Measurements from ENCODE around the gene HIGD1B. TPM values are rescaled to one million over a fixed set of nuclear protein-coding genes. Genes with fewer than 3 reads are reported as not detected.

The HIGD1B gene
- polyA plus RNA-seq, 1 experiment = not detected

- no peak overlapping the region for H3K27ac ChIP-seq (ENCODE audit: low read depth, low read length)
- TF ChIP-seq CTCF (IDR thresholded peaks at IDR 0.05; ENCODE audit: low read depth, low read length) = no peak
- ChIA-PET CTCF (interaction anchor here (2.3 to 3.7 kb wide), 3 partner anchors 13 to 105 kb away, joined by 12 to 62 read pairs (median 27); no protein-coding TSS in a partner anchor), POLR2A (no interaction called here)
- DNase-seq (ENCODE audit: low read depth, low spot score) = no peak
- no peaks in the 10 kb centered on the region for H3K27me3 ChIP-seq (ENCODE audit: control insufficient read depth, insufficient read depth, low read length)
- H3K4me3 ChIP-seq (ENCODE audit: low read depth, low read length) = no peak overlapping the region
- no peaks in the 10 kb centered on the region for H3K9me3 ChIP-seq (ENCODE audit: control insufficient read depth, insufficient read depth, low read length)
Measured at GRCh38 chr17:44880062-44880461, 32.4 kb downstream of the HIGD1B start.

GRCh38 chr17:44881145-44881544, 33.5 kb downstream of the HIGD1B start:
- no peaks in the 10 kb centered on the region for H3K9me3 ChIP-seq (ENCODE audit: control insufficient read depth, insufficient read depth, low read length)
- ChIA-PET CTCF (interaction anchor here (0.9 to 2.3 kb wide), 10 partner anchors 13 to 254 kb away, joined by 3 to 12 read pairs (median 6); partner anchors contain the start of gene ACBD4), POLR2A (no interaction called here)
- H3K27me3 ChIP-seq (ENCODE audit: control insufficient read depth, insufficient read depth, low read length) = no peaks in the 10 kb centered on the region
- TF ChIP-seq CTCF (IDR thresholded peaks at IDR 0.05; ENCODE audit: low read depth, low read length) = no peak
- no peak for DNase-seq (ENCODE audit: low read depth, low spot score)
- H3K27ac ChIP-seq (ENCODE audit: low read depth, low read length) = no peak overlapping the region
- H3K4me3 ChIP-seq (ENCODE audit: low read depth, low read length) = no peak overlapping the region

- no peak for DNase-seq (ENCODE audit: low read depth, low spot score)
- Histone ChIP-seq H3K27me3 (ENCODE audit: control insufficient read depth, insufficient read depth, low read length) (no peaks in the 10 kb centered on the region), H3K27ac (ENCODE audit: low read depth, low read length) (no peak overlapping the region), H3K4me3 (ENCODE audit: low read depth, low read length) (no peak overlapping the region), H3K9me3 (ENCODE audit: control insufficient read depth, insufficient read depth, low read length) (no peaks in the 10 kb centered on the region)
- CTCF ChIA-PET = interaction anchor here (0.6 to 2.6 kb wide), 6 partner anchors 10 to 251 kb away, joined by 3 to 8 read pairs (median 3); partner anchors contain the start of gene ACBD4
- POLR2A ChIA-PET = no interaction called here
- no peak for TF ChIP-seq CTCF (IDR thresholded peaks at IDR 0.05; ENCODE audit: low read depth, low read length)
Measured at GRCh38 chr17:44884941-44885340, 37.3 kb downstream of the HIGD1B start.

- no peak overlapping the region for H3K4me3 ChIP-seq (ENCODE audit: low read depth, low read length)
- TF ChIP-seq CTCF (IDR thresholded peaks at IDR 0.05; ENCODE audit: low read depth, low read length) = no peak
- H3K9me3 ChIP-seq (ENCODE audit: control insufficient read depth, insufficient read depth, low read length) = no peaks in the 10 kb centered on the region
- ChIA-PET CTCF (interaction anchor here (1.0 kb wide), 1 partner anchor 8 kb away, joined by 3 read pairs; no protein-coding TSS in a partner anchor), POLR2A (no interaction called here)
- no peaks in the 10 kb centered on the region for H3K27me3 ChIP-seq (ENCODE audit: control insufficient read depth, insufficient read depth, low read length)
- DNase-seq (ENCODE audit: low read depth, low spot score) = no peak
- no peak overlapping the region for H3K27ac ChIP-seq (ENCODE audit: low read depth, low read length)
Measured at GRCh38 chr17:44887016-44887415, 39.3 kb downstream of the HIGD1B start.

GRCh38 chr17:44887971-44888954, 40.6 kb downstream of the HIGD1B start:
- Histone ChIP-seq H3K9me3 (ENCODE audit: control insufficient read depth, insufficient read depth, low read length) (no peaks in the 10 kb centered on the region), H3K27ac (ENCODE audit: low read depth, low read length) (no peak overlapping the region), H3K4me3 (ENCODE audit: low read depth, low read length) (no peak overlapping the region), H3K27me3 (ENCODE audit: control insufficient read depth, insufficient read depth, low read length) (no peaks in the 10 kb centered on the region)
- no peak for TF ChIP-seq CTCF (IDR thresholded peaks at IDR 0.05; ENCODE audit: low read depth, low read length)
- POLR2A ChIA-PET = interaction anchor here (0.6 kb wide), 1 partner anchor 341 kb away, joined by 3 read pairs; no protein-coding TSS in a partner anchor
- DNase-seq (ENCODE audit: low read depth, low spot score) = no peak
- CTCF ChIA-PET = interaction anchor here (0.5 to 1.0 kb wide), 3 partner anchors 9 to 978 kb away, joined by 3 to 4 read pairs (median 3); no protein-coding TSS in a partner anchor

All from AG04450 (cell line).